ENCODE data around the gene WNT8A. TPM values are rescaled to one million over a fixed set of nuclear protein-coding genes. Genes with fewer than 3 reads are reported as not detected.

The WNT8A gene
- total and polyA plus RNA-seq, 2 of the 13 experiments (the other 11 are each of a cell fraction or from before 2014, with no cell fraction given): not detected

GRCh38 chr5:138115254-138115653 lies 31.4 kb downstream of the WNT8A start (continued):
- TF ChIP-seq KIAA2018 (CRISPR knock-in tag; IDR thresholded peaks at IDR 0.05; ENCODE audit: borderline replicate concordance) (no peak), ZNF451 (CRISPR knock-in tag; IDR thresholded peaks at IDR 0.05) (no peak), CC2D1A (CRISPR knock-in tag; IDR thresholded peaks at IDR 0.05) (no peak), ZNF615 (CRISPR knock-in tag; IDR thresholded peaks at IDR 0.05; ENCODE audit: borderline replicate concordance) (no peak)

GRCh38 chr5:138128334-138128733 lies 44.5 kb downstream of the WNT8A start:
- DNase-seq (ENCODE audit: low spot score): no peak
- no peak overlapping the region for H3K4me2 ChIP-seq (ENCODE audit: low read depth, low read length)
- POLR2A ChIA-PET: no interaction called here
- CTCF ChIA-PET (ENCODE audit: low intra/inter-chr PET ratio, low total read pairs): no interaction called here
- WGBS (ENCODE audit: low lambda C conversion rate): 38% methylated on average over 5 of the region's 5 CpGs
- no peak for FAIRE-seq
- no peak overlapping the region for H3K4me3 ChIP-seq (replicated peaks in 1 of 3; ENCODE audit: insufficient read depth in 1 of 3, low read depth in 2 of 3, low read length in 3 of 3)
- H3K9me3 ChIP-seq (ENCODE audit: low read length): no peaks in the 10 kb centered on the region
- H3K36me3 ChIP-seq (replicated peaks in 1 of 2; ENCODE audit: control insufficient read depth in 1 of 2, insufficient read depth in 2 of 2, low read length in 2 of 2): no peaks in the 10 kb centered on the region
- TF ChIP-seq KDM3A (CRISPR knock-in tag; IDR thresholded peaks at IDR 0.05; ENCODE audit: low read depth) (no peak), TFDP2 (CRISPR knock-in tag; IDR thresholded peaks at IDR 0.05) (no peak), NFIB (CRISPR knock-in tag; IDR thresholded peaks at IDR 0.05; ENCODE audit: borderline replicate concordance) (no peak)
- no peak overlapping the region for H2AFZ ChIP-seq (ENCODE audit: low read length)
- ATAC-seq: no peak
- H3K79me2 ChIP-seq (ENCODE audit: insufficient read depth, low read length): no peaks in the 10 kb centered on the region
- no peaks in the 10 kb centered on the region for H4K20me1 ChIP-seq (ENCODE audit: insufficient read depth, low read length)
- BruUV-seq (replicated peaks): no TSS peak
- no peaks in the 10 kb centered on the region; a peak in 1 of 5 replicates for H3K27me3 ChIP-seq (ENCODE audit: control insufficient read depth in 1 of 2, insufficient read depth in 2 of 2, low read length in 2 of 2)
- no peak overlapping the region for H3K27ac ChIP-seq (ENCODE audit: extremely low read length, insufficient read depth, low read length)
- no peak overlapping the region for H3K9ac ChIP-seq (ENCODE audit: insufficient read depth, low read depth, low read length)
- in situ Hi-C loops (cut with HindIII; ENCODE audit: extremely low pct_ligation_motif_present, low pct_unique_long_range_greater_than_20kb): loop anchor here (5.0 kb wide), 1 partner anchor 51 kb away; no protein-coding TSS in a partner anchor
- no peaks in the 10 kb centered on the region for H3K4me1 ChIP-seq (ENCODE audit: insufficient read depth, low read length)
- intact Hi-C loops (cut with micrococcal nuclease; ENCODE audit: unreplicated experiment): no loop called here
